Esophagus squamous epithelium (tissue), 5 donors: ENCODE data around the gene NUPR1. TPM values are rescaled to one million over a fixed set of nuclear protein-coding genes. Genes with fewer than 3 reads are reported as not detected.

Experiments
- DNase-seq: peaks from one replicate; lab custom pipeline; 2025; lab: John Stamatoyannopoulos, UW
- H3K27ac ChIP-seq, 4 donors: fragments of 200-600 bp; sonication (generic); one replicate each; pipeline ENCODE4 v1.5.1; 2016 to 2019; ENCODE audit warnings: mild to moderate bottlenecking in 1 of 4
- H3K27me3 ChIP-seq, 4 donors: fragments of 200-600 bp; sonication (generic); 1 replicate in 3 of 4; 2 replicates in 1 of 4; pipeline versions ENCODE4 v1.5.1 to v1.6.0; 2017 to 2021; ENCODE audit warnings: antibody characterized with exemption in 1 of 4
- H3K36me3 ChIP-seq, 3 donors: fragments of 200-600 bp; sonication (generic); one replicate each; pipeline ENCODE4 v1.5.1; 2016 to 2019
- H3K4me1 ChIP-seq, 3 donors: fragments of 200-600 bp; sonication (generic); one replicate each; pipeline ENCODE4 v1.5.1; 2017 to 2019
- H3K4me3 ChIP-seq, 4 donors: fragments of 200-600 bp; sonication (generic); 1 replicate in 3 of 4; 2 replicates in 1 of 4; pipeline ENCODE4 v1.5.1; 2016 to 2019; ENCODE audit warnings: mild to moderate bottlenecking in 2 of 4, moderate library complexity in 1 of 4
- H3K9me3 ChIP-seq, 3 donors: fragments of 200-600 bp; sonication (generic); one replicate each; pipeline ENCODE4 v1.5.1; 2016 to 2019
- POLR2A ChIP-seq, 4 donors: fragments of 450-650 bp; IDR thresholded peaks; one replicate each; pipeline ENCODE4 v1.6.1; 2017; ENCODE audit warnings: antibody characterized with exemption in 4 of 4, mild to moderate bottlenecking in 4 of 4, moderate library complexity in 3 of 4
- WGBS, 2 donors: methylation state at CpG; one replicate each; pipeline ENCODE4 v1.1.5; 2018; 5-methylcytosine and 5-hydroxymethylcytosine counted together
- intact Hi-C: fragments of 100-400 bp; cut with DNase I; formaldehyde crosslinking; loops from one replicate; pipeline ENCODE4 v1.15.0; 2022
- total RNA-seq, 4 donors: library from RNA; depleted of rRNA; stranded (reverse); fragments of >200 nt; gene quantifications; one replicate each; pipeline ENCODE4 v1.1.0, GENCODE V29; 2016
- TF ChIP-seq, protein P1 (sequence below), 6 experiments: fragments of 450-650 bp in 4 of 6; fragments of 200-600 bp in 2 of 6; sonication (generic) in 2 of 6; IDR thresholded peaks; one replicate each; pipeline ENCODE4 v1.5.1; 2016 to 2019; ENCODE audit warnings: antibody characterized with exemption in 6 of 6, mild to moderate bottlenecking in 4 of 6, moderate library complexity in 4 of 6
- donor health status: DM: yes; HTN: yes; CAD: no.

The NUPR1 gene
- total RNA-seq, 4 donors from 2014 or later, result 5.2 to 21.4 (median 15.0) TPM

DNA sequence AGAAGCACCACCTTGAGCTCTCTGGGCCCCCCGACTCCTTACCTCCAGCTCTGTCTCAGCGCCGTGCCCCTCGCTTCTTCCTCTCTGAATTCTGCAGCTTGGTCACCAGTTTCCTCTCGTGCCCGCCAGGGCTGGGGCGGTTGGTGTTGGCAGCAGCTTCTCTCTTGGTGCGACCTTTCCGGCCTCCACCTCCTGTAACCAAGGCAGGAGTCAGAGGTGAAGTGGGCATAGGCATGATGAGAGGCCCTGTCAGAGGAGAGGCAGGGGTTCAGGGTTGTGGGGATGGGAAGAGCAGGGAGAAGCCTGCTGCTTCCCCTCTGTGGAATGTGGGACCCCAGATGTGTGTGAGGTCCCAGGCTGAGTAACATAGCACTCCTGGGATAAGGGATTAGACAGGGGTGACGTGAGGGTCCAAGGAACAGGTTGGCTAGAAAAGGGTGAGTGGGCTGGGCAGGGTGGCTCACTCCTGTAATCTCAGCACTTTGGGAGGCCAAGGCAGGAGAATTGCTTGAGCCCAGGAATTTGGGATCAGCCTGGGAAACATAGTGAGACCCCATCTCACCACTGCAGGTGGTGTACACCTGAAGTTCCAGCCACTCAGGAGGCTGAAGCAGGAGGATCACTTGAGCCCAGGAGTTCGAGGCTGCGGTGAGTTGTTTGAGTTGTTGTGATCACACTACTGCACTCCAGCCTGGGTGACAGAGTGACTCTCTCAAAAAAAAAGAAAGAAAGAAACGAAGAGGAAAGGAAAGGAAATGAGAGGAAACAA, 626 bp downstream of the NUPR1 start:
- 68 to 74% methylated on average over 9 to 11 of the region's 13 CpGs for WGBS, 2 donors
- peaks cover 0 to 13% (median 0%) of the 10 kb centered on the region in 3 donors for H3K36me3 ChIP-seq
- no peaks in the 10 kb centered on the region for H3K27me3 ChIP-seq
- intact Hi-C loops, result no loop called here
- TF ChIP-seq, protein P1, sequence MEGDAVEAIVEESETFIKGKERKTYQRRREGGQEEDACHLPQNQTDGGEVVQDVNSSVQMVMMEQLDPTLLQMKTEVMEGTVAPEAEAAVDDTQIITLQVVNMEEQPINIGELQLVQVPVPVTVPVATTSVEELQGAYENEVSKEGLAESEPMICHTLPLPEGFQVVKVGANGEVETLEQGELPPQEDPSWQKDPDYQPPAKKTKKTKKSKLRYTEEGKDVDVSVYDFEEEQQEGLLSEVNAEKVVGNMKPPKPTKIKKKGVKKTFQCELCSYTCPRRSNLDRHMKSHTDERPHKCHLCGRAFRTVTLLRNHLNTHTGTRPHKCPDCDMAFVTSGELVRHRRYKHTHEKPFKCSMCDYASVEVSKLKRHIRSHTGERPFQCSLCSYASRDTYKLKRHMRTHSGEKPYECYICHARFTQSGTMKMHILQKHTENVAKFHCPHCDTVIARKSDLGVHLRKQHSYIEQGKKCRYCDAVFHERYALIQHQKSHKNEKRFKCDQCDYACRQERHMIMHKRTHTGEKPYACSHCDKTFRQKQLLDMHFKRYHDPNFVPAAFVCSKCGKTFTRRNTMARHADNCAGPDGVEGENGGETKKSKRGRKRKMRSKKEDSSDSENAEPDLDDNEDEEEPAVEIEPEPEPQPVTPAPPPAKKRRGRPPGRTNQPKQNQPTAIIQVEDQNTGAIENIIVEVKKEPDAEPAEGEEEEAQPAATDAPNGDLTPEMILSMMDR (IDR thresholded peaks at IDR 0.05), result no peak
- no peak for TF ChIP-seq POLR2A (IDR thresholded peaks at IDR 0.05)
- H3K9me3 ChIP-seq, result no peaks in the 10 kb centered on the region
- peak overlapping the region; percentile 45 to 76 (median 55) for H3K4me3 ChIP-seq
- no peak for DNase-seq
- peak overlapping the region; percentile 90 to 98 (median 96) for H3K27ac ChIP-seq
- peaks cover 12 to 75% (median 40%) of the 10 kb centered on the region in 3 donors for H3K4me1 ChIP-seq

DNA sequence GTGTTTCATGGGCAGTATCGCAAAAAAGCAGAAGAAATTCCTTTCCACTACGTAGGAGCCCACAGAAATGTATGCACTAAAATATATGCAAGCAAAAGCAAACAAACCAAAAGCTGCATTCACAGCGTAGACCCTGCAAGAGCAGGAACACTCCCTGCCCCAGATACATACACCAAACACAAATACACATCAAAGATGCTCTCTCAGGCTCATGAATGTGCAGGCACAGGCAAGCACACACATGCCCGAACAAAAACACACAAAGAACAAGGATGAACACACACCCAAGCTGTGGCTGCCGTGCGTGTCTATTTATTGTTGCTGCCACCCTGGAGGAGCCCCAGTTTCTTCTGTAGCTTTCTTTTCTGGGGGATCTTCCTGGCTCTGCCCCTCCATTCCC, 1.7 kb downstream of the NUPR1 start:
- H3K9me3 ChIP-seq, result no peaks in the 10 kb centered on the region
- H3K4me1 ChIP-seq, result peaks cover 17 to 77% (median 48%) of the 10 kb centered on the region in 3 donors
- H3K36me3 ChIP-seq, result peaks cover 0 to 13% (median 0%) of the 10 kb centered on the region in 3 donors
- H3K27me3 ChIP-seq, result no peaks in the 10 kb centered on the region
- WGBS, 2 donors, result 27 to 66% methylated on average over 6 of the region's 6 CpGs
- TF ChIP-seq, protein P1 (IDR thresholded peaks at IDR 0.05), result no peak
- TF ChIP-seq POLR2A (IDR thresholded peaks at IDR 0.05), result no peak
- peak overlapping the region; percentile 90 to 98 (median 96) for H3K27ac ChIP-seq
- H3K4me3 ChIP-seq, result peak overlapping the region; percentile 45 to 76 (median 55)
- DNase-seq, result no peak
- intact Hi-C loops, result no loop called here

DNA sequence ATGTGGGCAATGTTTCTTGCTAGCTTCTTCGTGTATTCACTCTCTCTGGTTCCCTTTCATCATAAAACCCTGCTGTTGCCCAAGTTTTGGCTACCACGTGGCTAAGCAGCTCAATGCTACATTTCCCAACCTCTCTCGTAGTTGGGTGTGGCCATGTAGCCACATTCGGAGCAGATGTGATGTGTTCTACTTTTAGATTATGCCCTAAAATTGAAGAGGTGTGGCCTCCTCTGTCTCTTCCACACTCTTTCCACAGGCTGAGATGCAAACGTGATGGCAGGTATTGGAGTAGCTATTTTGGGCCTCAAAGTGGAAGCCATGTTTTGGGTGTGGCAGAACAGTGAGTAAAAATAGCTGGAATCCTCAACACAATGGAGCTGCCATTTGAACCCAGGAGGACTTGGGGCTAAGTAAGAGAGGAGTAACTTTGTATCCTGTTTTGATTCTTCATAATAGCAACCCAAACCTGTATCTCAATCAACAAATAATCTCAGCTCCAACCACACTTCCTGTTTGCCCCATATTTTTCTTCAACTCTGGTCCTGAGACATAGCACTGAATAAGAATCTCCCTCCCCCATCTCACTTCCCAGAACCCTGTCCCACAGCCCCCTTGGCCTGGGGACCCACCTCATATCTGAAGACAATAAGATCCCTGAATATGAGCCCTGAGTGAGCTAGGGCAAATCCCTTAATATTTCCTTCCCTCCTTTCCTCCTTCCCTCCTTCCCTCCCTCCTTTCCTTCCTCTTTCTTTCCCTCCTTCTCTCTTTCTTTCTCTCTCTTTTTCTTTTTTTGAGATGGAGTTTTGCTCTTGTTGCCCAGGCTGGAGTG, 4.0 kb downstream of the NUPR1 start:
- Histone ChIP-seq H3K9me3 (no peaks in the 10 kb centered on the region), H3K36me3 (peaks cover 0 to 13% (median 0%) of the 10 kb centered on the region in 3 donors), H3K27ac (peak overlapping the region; percentile 39 to 82 (median 73)), H3K27me3 (no peaks in the 10 kb centered on the region), H3K4me1 (peaks cover 20 to 81% (median 48%) of the 10 kb centered on the region in 3 donors), H3K4me3 (peak overlapping the region in 1 of 4 donors; percentile 12)
- 42 to 63% methylated on average over 4 to 5 of the region's 5 CpGs for WGBS, 2 donors
- TF ChIP-seq, protein P1 (IDR thresholded peaks at IDR 0.05), result no peak
- TF ChIP-seq POLR2A (IDR thresholded peaks at IDR 0.05), result no peak
- intact Hi-C loops, result no loop called here
- no peak for DNase-seq

DNA sequence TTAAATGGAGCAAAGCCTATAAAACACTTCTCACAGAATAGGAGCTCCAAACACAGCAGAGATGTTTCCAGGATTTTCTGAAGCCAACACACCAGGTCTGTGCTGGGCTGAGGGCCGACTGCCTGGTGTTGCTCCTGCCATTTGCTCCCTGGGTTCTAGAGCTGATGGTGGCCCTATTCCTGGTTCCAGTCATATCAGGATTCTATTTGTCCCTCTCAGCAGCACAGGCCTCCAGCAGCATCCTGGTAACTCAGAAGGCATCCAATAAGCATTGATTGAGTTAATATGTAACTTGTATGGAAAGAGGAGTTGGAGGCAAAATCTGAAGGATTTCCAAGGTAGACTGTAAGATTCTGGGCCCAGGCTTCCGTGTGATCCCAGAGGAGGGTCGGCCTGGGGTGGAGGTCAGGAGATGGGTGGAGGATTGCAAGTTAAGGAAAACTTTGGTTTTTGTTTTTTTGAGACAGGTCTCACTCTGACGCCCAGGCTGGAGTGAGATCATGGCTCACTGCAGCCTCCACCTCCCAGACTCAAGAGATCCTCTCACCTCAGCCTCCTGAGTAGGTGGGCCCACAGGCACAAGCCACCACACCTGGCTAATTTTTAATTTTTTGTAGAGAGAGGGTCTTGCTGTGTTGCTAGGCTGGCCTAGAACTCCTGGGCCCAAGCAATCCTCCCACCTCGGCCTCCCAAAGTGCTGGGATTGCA, 5.7 kb downstream of the NUPR1 start:
- Histone ChIP-seq H3K36me3 (peaks cover 0 to 13% (median 0%) of the 10 kb centered on the region in 3 donors), H3K9me3 (no peaks in the 10 kb centered on the region), H3K4me1 (peaks cover 20 to 67% (median 40%) of the 10 kb centered on the region in 3 donors), H3K4me3 (no peak overlapping the region), H3K27me3 (no peaks in the 10 kb centered on the region), H3K27ac (peak overlapping the region; percentile 32 to 82 (median 73))
- DNase-seq, result no peak
- intact Hi-C loops, result no loop called here
- no peak for TF ChIP-seq POLR2A (IDR thresholded peaks at IDR 0.05)
- TF ChIP-seq, protein P1 (IDR thresholded peaks at IDR 0.05), result no peak
- 86 to 98% methylated on average over 4 of the region's 5 CpGs for WGBS, 2 donors
